ENCODE data around the gene CANX. TPM values are rescaled to one million over a fixed set of nuclear protein-coding genes. Genes with fewer than 3 reads are reported as not detected.

Gene CANX
- total RNA-seq, 1 experiment from 2014 or later, result 538 TPM

DNA sequence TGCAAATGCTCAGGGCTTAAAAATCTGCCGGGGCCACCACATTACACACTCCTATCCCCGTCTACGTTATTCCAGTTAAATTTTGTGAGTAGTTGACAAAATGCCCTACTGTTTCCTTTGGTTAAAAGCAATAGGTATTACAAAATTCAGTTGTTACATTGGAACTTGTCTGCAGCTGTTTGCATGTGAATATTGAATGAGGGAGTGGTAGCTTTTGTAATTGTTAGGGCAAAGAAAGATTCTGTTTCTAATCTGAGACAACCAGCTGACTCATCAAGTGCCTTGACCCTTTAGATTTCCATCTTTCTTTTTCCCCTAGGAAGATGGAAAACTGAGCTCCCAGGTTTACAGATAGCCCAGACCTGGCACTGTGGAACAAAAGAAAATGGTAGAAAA lies 64.0 kb downstream of the CANX start:
- Histone ChIP-seq H3T11ph (ENCODE audit: low read length) (no peak overlapping the region), H3K27me3 (ENCODE audit: insufficient read depth, low read length) (no peaks in the 10 kb centered on the region), H3K14ac (ENCODE audit: insufficient read depth, low read length) (no peak overlapping the region), H3K23ac (ENCODE audit: insufficient read length, low read depth, low read length) (no peak overlapping the region), H2BK15ac (ENCODE audit: low read depth, low read length) (no peak overlapping the region), H2AFZ (ENCODE audit: low read length) (no peak overlapping the region), H2BK5ac (ENCODE audit: insufficient read length, low read length) (no peak overlapping the region), H3K23me2 (ENCODE audit: insufficient read length, low read depth, low read length, poor library complexity, severe bottlenecking) (no peaks in the 10 kb centered on the region), H4K5ac (ENCODE audit: insufficient read length, low read depth, low read length) (no peak overlapping the region), H2AK5ac (ENCODE audit: insufficient read length, low read length) (no peak overlapping the region), H4K8ac (replicated peaks; ENCODE audit: insufficient read length, low read depth, low read length) (no peak overlapping the region), H4K20me1 (ENCODE audit: control insufficient read depth, insufficient read depth, insufficient read length) (no peaks in the 10 kb centered on the region), H4K91ac (ENCODE audit: insufficient read length, low read depth, low read length) (no peak overlapping the region), H3K4me1 (ENCODE audit: insufficient read depth, low read length) (no peaks in the 10 kb centered on the region), H3K18ac (ENCODE audit: insufficient read length, low read depth, low read length) (no peak overlapping the region), H3K56ac (ENCODE audit: insufficient read length, low read depth, low read length) (no peak overlapping the region), H2BK120ac (ENCODE audit: low read depth, low read length, poor library complexity, severe bottlenecking) (no peak overlapping the region), H3K79me1 (ENCODE audit: insufficient read depth, low read depth, low read length, poor library complexity, severe bottlenecking) (peaks cover 11% of the 10 kb centered on the region), H3K27ac (ENCODE audit: insufficient read length, low read depth, low read length) (no peak overlapping the region), H3K9me3 (ENCODE audit: control insufficient read depth, low read depth, low read length) (no peaks in the 10 kb centered on the region), H3K4ac (ENCODE audit: low read depth, low read length) (no peak overlapping the region), H3K4me2 (ENCODE audit: insufficient read depth, insufficient read length, low read length) (no peak overlapping the region), H3K79me2 (ENCODE audit: insufficient read depth, low read length) (peaks cover 9% of the 10 kb centered on the region; the same call in 1 of the 2 replicates), H2BK12ac (ENCODE audit: insufficient read length, low read depth, low read length) (no peak overlapping the region), H3K9ac (ENCODE audit: extremely low read depth, insufficient read length, low read length) (no peak overlapping the region), H2BK20ac (ENCODE audit: low read depth, low read length, poor library complexity, severe bottlenecking) (no peak overlapping the region)
- no peak for DNase-seq
- Mint-ChIP-seq H3K4me1 (peaks cover 38 to 49% of the 10 kb centered on the region in 2 experiments), H3K36me3 (ENCODE audit: insufficient read depth in 1 of 3, low read depth in 3 of 3) (peaks cover 13 to 35% (median 32%) of the 10 kb centered on the region in 3 experiments), H3K9me3 (no peaks in the 10 kb centered on the region), H3K27ac (peak overlapping the region in 2 of 3 experiments; percentile 20 to 74; a peak in 4 of 7 replicates), H3K27me3 (ENCODE audit: low read depth) (no peaks in the 10 kb centered on the region; the same call in 1 of the 2 replicates), H3K4me3 (no peak overlapping the region)
- TF ChIP-seq CTCF (conservative IDR thresholded peaks at IDR 0.05), result no peak
- WGBS (ENCODE audit: extremely low coverage, insufficient read length, low lambda C conversion rate), result no CpG with 5 or more reads among the region's 3 CpGs
